ENCODE measurements around the gene BTN3A1. TPM values are rescaled to one million over a fixed set of nuclear protein-coding genes. Genes with fewer than 3 reads are reported as not detected.
"Not testable (repeated sequence)": the region's sequence is repeated elsewhere in the genome, so short reads cannot be mapped to it uniquely, and the experiment has no call there.

The BTN3A1 gene
- polyA plus RNA-seq, 2 donors, result 4.2 to 6.2 TPM

GRCh38 chr6:26362093-26362835, 39.8 kb upstream of the BTN3A1 start:
- no peak overlapping the region for H3K27ac ChIP-seq (ENCODE audit: low read depth in 2 of 2, low read length in 1 of 2)
- WGBS, 2 donors, result 81 to 90% methylated on average over 9 of the region's 9 CpGs
- H3K9me3 ChIP-seq (ENCODE audit: control insufficient read depth in 2 of 2, insufficient read depth in 1 of 2, low read depth in 1 of 2, low read length in 1 of 2), result no peaks in the 10 kb centered on the region
- H3K4me3 ChIP-seq (ENCODE audit: low read depth in 1 of 2, low read length in 2 of 2), result no peak overlapping the region
- H3K4me1 ChIP-seq (ENCODE audit: control insufficient read depth in 2 of 2, insufficient read depth in 2 of 2, low read length in 1 of 2), result no peaks in the 10 kb centered on the region
- no peaks in the 10 kb centered on the region for H3K36me3 ChIP-seq (ENCODE audit: control insufficient read depth in 2 of 2, insufficient read depth in 2 of 2, low read length in 1 of 2)
- no peaks in the 10 kb centered on the region for H3K27me3 ChIP-seq (ENCODE audit: control insufficient read depth in 1 of 2, insufficient read depth in 2 of 2, low read length in 2 of 2)

- H3K27me3 ChIP-seq (ENCODE audit: control insufficient read depth in 1 of 2, insufficient read depth in 2 of 2, low read length in 2 of 2), result no peaks in the 10 kb centered on the region
- 94 to 96% methylated on average over 3 of the region's 3 CpGs for WGBS, 2 donors
These were observed 39.2 kb upstream of the BTN3A1 start for GRCh38 chr6:26362836-26363220.

GRCh38 chr6:26363882-26364701, 38.0 kb upstream of the BTN3A1 start:
- Histone ChIP-seq H3K9me3 (ENCODE audit: control insufficient read depth in 2 of 2, insufficient read depth in 1 of 2, low read depth in 1 of 2, low read length in 1 of 2) (no peaks in the 10 kb centered on the region), H3K36me3 (ENCODE audit: control insufficient read depth in 2 of 2, insufficient read depth in 2 of 2, low read length in 1 of 2) (peaks cover 0 to 1% of the 10 kb centered on the region in 2 donors), H3K27me3 (ENCODE audit: control insufficient read depth in 1 of 2, insufficient read depth in 2 of 2, low read length in 2 of 2) (no peaks in the 10 kb centered on the region), H3K27ac (ENCODE audit: low read depth in 2 of 2, low read length in 1 of 2) (peak overlapping the region; percentile 79 to 96), H3K4me3 (ENCODE audit: low read depth in 1 of 2, low read length in 2 of 2) (peak overlapping the region in 1 of 2 donors; percentile 61), H3K4me1 (ENCODE audit: control insufficient read depth in 2 of 2, insufficient read depth in 2 of 2, low read length in 1 of 2) (no peaks in the 10 kb centered on the region)
- WGBS, 2 donors, result 51 to 57% methylated on average over 6 of the region's 6 CpGs

More at GRCh38 chr6:26362836-26363220, 39.2 kb upstream of the BTN3A1 start:
- Histone ChIP-seq H3K4me3 (ENCODE audit: low read depth in 1 of 2, low read length in 2 of 2) (no peak overlapping the region), H3K4me1 (ENCODE audit: control insufficient read depth in 2 of 2, insufficient read depth in 2 of 2, low read length in 1 of 2) (no peaks in the 10 kb centered on the region), H3K27ac (ENCODE audit: low read depth in 2 of 2, low read length in 1 of 2) (no peak overlapping the region), H3K9me3 (ENCODE audit: control insufficient read depth in 2 of 2, insufficient read depth in 1 of 2, low read depth in 1 of 2, low read length in 1 of 2) (no peaks in the 10 kb centered on the region), H3K36me3 (ENCODE audit: control insufficient read depth in 2 of 2, insufficient read depth in 2 of 2, low read length in 1 of 2) (no peaks in the 10 kb centered on the region)

- Histone ChIP-seq H3K4me3 (ENCODE audit: low read depth in 1 of 2, low read length in 2 of 2) (peak overlapping the region; percentile 53 to 61), H3K36me3 (ENCODE audit: control insufficient read depth in 2 of 2, insufficient read depth in 2 of 2, low read length in 1 of 2) (peaks cover 0 to 4% of the 10 kb centered on the region in 2 donors), H3K9me3 (ENCODE audit: control insufficient read depth in 2 of 2, insufficient read depth in 1 of 2, low read depth in 1 of 2, low read length in 1 of 2) (no peaks in the 10 kb centered on the region), H3K27me3 (ENCODE audit: control insufficient read depth in 1 of 2, insufficient read depth in 2 of 2, low read length in 2 of 2) (no peaks in the 10 kb centered on the region), H3K27ac (ENCODE audit: low read depth in 2 of 2, low read length in 1 of 2) (peak overlapping the region; percentile 86 to 96), H3K4me1 (ENCODE audit: control insufficient read depth in 2 of 2, insufficient read depth in 2 of 2, low read length in 1 of 2) (no peaks in the 10 kb centered on the region)
- WGBS, 2 donors, result 0% methylated on average over 1 of the region's 1 CpG
These were observed 36.5 kb upstream of the BTN3A1 start for GRCh38 chr6:26365633-26365995.

- WGBS, 2 donors, result 64 to 74% methylated on average over 1 of the region's 1 CpG
- no peaks in the 10 kb centered on the region for H3K4me1 ChIP-seq (ENCODE audit: control insufficient read depth in 2 of 2, insufficient read depth in 2 of 2, low read length in 1 of 2)
- H3K9me3 ChIP-seq (ENCODE audit: control insufficient read depth in 2 of 2, insufficient read depth in 1 of 2, low read depth in 1 of 2, low read length in 1 of 2), result no peaks in the 10 kb centered on the region
- peaks cover 0 to 4% of the 10 kb centered on the region in 2 donors for H3K36me3 ChIP-seq (ENCODE audit: control insufficient read depth in 2 of 2, insufficient read depth in 2 of 2, low read length in 1 of 2)
- no peaks in the 10 kb centered on the region for H3K27me3 ChIP-seq (ENCODE audit: control insufficient read depth in 1 of 2, insufficient read depth in 2 of 2, low read length in 2 of 2)
- no peak overlapping the region for H3K27ac ChIP-seq (ENCODE audit: low read depth in 2 of 2, low read length in 1 of 2)
- H3K4me3 ChIP-seq (ENCODE audit: low read depth in 1 of 2, low read length in 2 of 2), result no peak overlapping the region
These were observed 35.6 kb upstream of the BTN3A1 start for GRCh38 chr6:26366504-26366903.

- Histone ChIP-seq H3K36me3 (ENCODE audit: control insufficient read depth in 2 of 2, insufficient read depth in 2 of 2, low read length in 1 of 2) (peaks cover 0 to 4% of the 10 kb centered on the region in 2 donors), H3K9me3 (ENCODE audit: control insufficient read depth in 2 of 2, insufficient read depth in 1 of 2, low read depth in 1 of 2, low read length in 1 of 2) (no peaks in the 10 kb centered on the region), H3K27me3 (ENCODE audit: control insufficient read depth in 1 of 2, insufficient read depth in 2 of 2, low read length in 2 of 2) (no peaks in the 10 kb centered on the region), H3K4me3 (ENCODE audit: low read depth in 1 of 2, low read length in 2 of 2) (no peak overlapping the region), H3K27ac (ENCODE audit: low read depth in 2 of 2, low read length in 1 of 2) (no peak overlapping the region), H3K4me1 (ENCODE audit: control insufficient read depth in 2 of 2, insufficient read depth in 2 of 2, low read length in 1 of 2) (no peaks in the 10 kb centered on the region)
- WGBS, 2 donors, result 80 to 86% methylated on average over 3 of the region's 3 CpGs
These were observed 35.0 kb upstream of the BTN3A1 start for GRCh38 chr6:26367114-26367513.

GRCh38 chr6:26371813-26372212, 30.3 kb upstream of the BTN3A1 start:
- H3K4me1 ChIP-seq (ENCODE audit: control insufficient read depth in 2 of 2, insufficient read depth in 2 of 2, low read length in 1 of 2); H3K4me3 ChIP-seq (ENCODE audit: low read depth in 1 of 2, low read length in 2 of 2); H3K27ac ChIP-seq (ENCODE audit: low read depth in 2 of 2, low read length in 1 of 2); H3K27me3 ChIP-seq (ENCODE audit: control insufficient read depth in 1 of 2, insufficient read depth in 2 of 2, low read length in 2 of 2); H3K9me3 ChIP-seq (ENCODE audit: control insufficient read depth in 2 of 2, insufficient read depth in 1 of 2, low read depth in 1 of 2, low read length in 1 of 2): not testable (repeated sequence)
- peaks cover 0 to 12% of the 10 kb centered on the region in 2 donors for H3K36me3 ChIP-seq (ENCODE audit: control insufficient read depth in 2 of 2, insufficient read depth in 2 of 2, low read length in 1 of 2)
- 76 to 84% methylated on average over 4 of the region's 4 CpGs for WGBS, 2 donors

- H3K9me3 ChIP-seq (ENCODE audit: control insufficient read depth in 2 of 2, insufficient read depth in 1 of 2, low read depth in 1 of 2, low read length in 1 of 2), result no peaks in the 10 kb centered on the region
- H3K27ac ChIP-seq (ENCODE audit: low read depth in 2 of 2, low read length in 1 of 2), result no peak overlapping the region
- no peaks in the 10 kb centered on the region for H3K4me1 ChIP-seq (ENCODE audit: control insufficient read depth in 2 of 2, insufficient read depth in 2 of 2, low read length in 1 of 2)
- H3K36me3 ChIP-seq (ENCODE audit: control insufficient read depth in 2 of 2, insufficient read depth in 2 of 2, low read length in 1 of 2), result peaks cover 0 to 12% of the 10 kb centered on the region in 2 donors
- H3K27me3 ChIP-seq (ENCODE audit: control insufficient read depth in 1 of 2, insufficient read depth in 2 of 2, low read length in 2 of 2), result no peaks in the 10 kb centered on the region
- no peak overlapping the region for H3K4me3 ChIP-seq (ENCODE audit: low read depth in 1 of 2, low read length in 2 of 2)
- 90 to 94% methylated on average over 12 of the region's 12 CpGs for WGBS, 2 donors
These were observed 29.5 kb upstream of the BTN3A1 start for GRCh38 chr6:26372308-26373144.

- Histone ChIP-seq H3K9me3 (ENCODE audit: control insufficient read depth in 2 of 2, insufficient read depth in 1 of 2, low read depth in 1 of 2, low read length in 1 of 2) (no peaks in the 10 kb centered on the region), H3K27ac (ENCODE audit: low read depth in 2 of 2, low read length in 1 of 2) (no peak overlapping the region), H3K27me3 (ENCODE audit: control insufficient read depth in 1 of 2, insufficient read depth in 2 of 2, low read length in 2 of 2) (no peaks in the 10 kb centered on the region), H3K4me3 (ENCODE audit: low read depth in 1 of 2, low read length in 2 of 2) (no peak overlapping the region), H3K36me3 (ENCODE audit: control insufficient read depth in 2 of 2, insufficient read depth in 2 of 2, low read length in 1 of 2) (peaks cover 0 to 8% of the 10 kb centered on the region in 2 donors), H3K4me1 (ENCODE audit: control insufficient read depth in 2 of 2, insufficient read depth in 2 of 2, low read length in 1 of 2) (no peaks in the 10 kb centered on the region)
- 49 to 53% methylated on average over 3 of the region's 3 CpGs for WGBS, 2 donors
These were observed 26.8 kb upstream of the BTN3A1 start for GRCh38 chr6:26375270-26375669.
